Nephron progenitor cell (in vitro differentiated cells): ENCODE data around the gene ABCC9.

Experiments
- DNase-seq: peaks from one replicate; pipeline ENCODE4 v3.0.0; 2021
- H3K27ac Mint-ChIP-seq: 2 replicates; pipeline ENCODE4 v1.8.0; 2021; ENCODE audit warnings: mild to moderate bottlenecking, moderate library complexity, mixed read lengths
- H3K27me3 Mint-ChIP-seq: 2 replicates; pipeline ENCODE4 v1.8.0; 2021; ENCODE audit warnings: mild to moderate bottlenecking, low read depth, mixed read lengths; ENCODE audit not compliant: poor library complexity
- H3K36me3 Mint-ChIP-seq: 2 replicates; pipeline ENCODE4 v1.8.0; 2021; ENCODE audit warnings: low read depth, mixed read lengths
- H3K4me1 Mint-ChIP-seq: 2 replicates; pipeline ENCODE4 v1.8.0; 2021; ENCODE audit warnings: mixed read lengths
- H3K4me3 Mint-ChIP-seq: 2 replicates; pipeline ENCODE4 v1.8.0; 2021; ENCODE audit warnings: mild to moderate bottlenecking, moderate library complexity, mixed read lengths
- H3K9me3 Mint-ChIP-seq: 2 replicates; pipeline ENCODE4 v1.8.0; 2021; ENCODE audit warnings: mild to moderate bottlenecking, moderate library complexity, mixed read lengths
- TF ChIP-seq, protein P1 (sequence below): fragments of 200-600 bp; sonication (generic); IDR thresholded peaks from 2 replicates; pipeline ENCODE4 v1.5.0; 2021; ENCODE audit warnings: antibody characterized with exemption

Gene ABCC9

DNA sequence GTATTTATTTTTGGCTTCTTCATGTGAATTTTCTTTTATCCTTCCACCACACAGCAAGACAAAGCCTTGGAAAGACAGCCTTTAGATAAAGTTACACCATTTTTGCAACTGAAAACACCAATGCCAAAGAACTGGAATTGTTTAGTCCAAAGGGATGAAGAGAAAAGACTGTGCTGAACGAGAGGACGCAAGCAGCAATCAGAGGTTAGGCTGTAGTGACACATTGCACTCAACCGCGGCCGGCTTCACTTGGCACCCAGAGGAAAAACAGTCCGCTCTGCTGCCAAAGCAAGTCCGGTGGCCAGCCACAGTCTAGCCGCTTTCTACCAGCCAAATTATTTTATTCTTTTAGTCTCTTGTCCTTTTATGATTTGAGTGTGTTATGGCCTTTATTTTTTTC, 117.6 kb downstream of the ABCC9 start:
- H3K27ac Mint-ChIP-seq: peak overlapping the region; percentile 5
- H3K9me3 Mint-ChIP-seq: no peaks in the 10 kb centered on the region
- peak; percentile 32 for DNase-seq
- H3K27me3 Mint-ChIP-seq: no peaks in the 10 kb centered on the region
- H3K36me3 Mint-ChIP-seq: peaks cover 28% of the 10 kb centered on the region
- TF ChIP-seq, protein P1, sequence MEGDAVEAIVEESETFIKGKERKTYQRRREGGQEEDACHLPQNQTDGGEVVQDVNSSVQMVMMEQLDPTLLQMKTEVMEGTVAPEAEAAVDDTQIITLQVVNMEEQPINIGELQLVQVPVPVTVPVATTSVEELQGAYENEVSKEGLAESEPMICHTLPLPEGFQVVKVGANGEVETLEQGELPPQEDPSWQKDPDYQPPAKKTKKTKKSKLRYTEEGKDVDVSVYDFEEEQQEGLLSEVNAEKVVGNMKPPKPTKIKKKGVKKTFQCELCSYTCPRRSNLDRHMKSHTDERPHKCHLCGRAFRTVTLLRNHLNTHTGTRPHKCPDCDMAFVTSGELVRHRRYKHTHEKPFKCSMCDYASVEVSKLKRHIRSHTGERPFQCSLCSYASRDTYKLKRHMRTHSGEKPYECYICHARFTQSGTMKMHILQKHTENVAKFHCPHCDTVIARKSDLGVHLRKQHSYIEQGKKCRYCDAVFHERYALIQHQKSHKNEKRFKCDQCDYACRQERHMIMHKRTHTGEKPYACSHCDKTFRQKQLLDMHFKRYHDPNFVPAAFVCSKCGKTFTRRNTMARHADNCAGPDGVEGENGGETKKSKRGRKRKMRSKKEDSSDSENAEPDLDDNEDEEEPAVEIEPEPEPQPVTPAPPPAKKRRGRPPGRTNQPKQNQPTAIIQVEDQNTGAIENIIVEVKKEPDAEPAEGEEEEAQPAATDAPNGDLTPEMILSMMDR: no peak
- peaks cover 41% of the 10 kb centered on the region for H3K4me1 Mint-ChIP-seq
- no peak overlapping the region for H3K4me3 Mint-ChIP-seq

DNA sequence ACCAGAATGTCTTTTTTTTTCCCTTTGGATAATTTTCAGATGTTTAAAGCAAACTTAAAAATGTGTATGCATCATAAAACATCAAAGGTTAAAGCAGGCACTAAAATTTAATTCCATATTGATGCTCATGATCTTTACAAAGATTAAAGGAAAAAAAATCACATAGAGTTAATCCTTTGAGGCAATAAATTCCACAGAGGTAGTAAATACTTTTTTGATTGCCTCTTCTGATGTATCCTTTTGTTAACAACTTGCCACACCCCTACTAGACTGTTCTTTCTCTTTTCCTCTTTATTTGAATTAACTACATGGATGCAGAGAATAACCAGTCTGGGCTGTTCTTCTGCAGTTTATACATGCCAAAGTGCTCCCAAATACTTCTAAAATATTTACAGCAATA, 121.5 kb downstream of the ABCC9 start:
- Mint-ChIP-seq H3K4me1 (peaks cover 43% of the 10 kb centered on the region), H3K27ac (peak overlapping the region; percentile 37), H3K4me3 (no peak overlapping the region), H3K9me3 (no peaks in the 10 kb centered on the region), H3K27me3 (no peaks in the 10 kb centered on the region), H3K36me3 (peaks cover 25% of the 10 kb centered on the region)
- TF ChIP-seq, protein P1: no peak
- DNase-seq: no peak

- TF ChIP-seq, protein P1: no peak
- Mint-ChIP-seq H3K36me3 (peaks cover 25% of the 10 kb centered on the region), H3K4me3 (no peak overlapping the region), H3K27me3 (no peaks in the 10 kb centered on the region), H3K9me3 (no peaks in the 10 kb centered on the region), H3K27ac (peak overlapping the region; percentile 37), H3K4me1 (peaks cover 41% of the 10 kb centered on the region)
- DNase-seq: no peak
Observed at GRCh38 chr12:21819236-21819635, 122.0 kb downstream of the ABCC9 start.

DNA sequence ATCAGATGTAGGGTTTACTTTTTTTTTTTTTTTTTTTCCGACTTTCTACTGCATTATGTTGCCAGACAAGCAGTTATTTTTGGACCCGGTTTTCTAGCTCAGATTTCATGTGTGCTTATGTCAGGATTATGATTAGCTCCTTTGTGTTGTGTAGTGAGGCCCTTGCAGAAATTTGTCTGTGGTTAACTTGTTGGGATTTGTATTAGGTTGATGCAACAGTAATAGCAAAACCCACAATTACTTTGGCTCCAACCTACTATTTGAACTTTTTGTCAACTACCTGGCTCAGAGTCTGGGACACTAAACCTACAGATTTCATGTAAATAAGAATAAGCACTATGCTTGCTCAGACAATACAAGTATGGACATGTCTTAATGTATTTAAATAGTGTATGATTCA, 122.6 kb downstream of the ABCC9 start:
- Mint-ChIP-seq H3K9me3 (no peaks in the 10 kb centered on the region), H3K4me1 (peaks cover 35% of the 10 kb centered on the region), H3K27me3 (no peaks in the 10 kb centered on the region), H3K27ac (no peak overlapping the region), H3K36me3 (peaks cover 22% of the 10 kb centered on the region), H3K4me3 (no peak overlapping the region)
- TF ChIP-seq, protein P1: no peak
- DNase-seq: no peak

- Mint-ChIP-seq H3K4me1 (peaks cover 21% of the 10 kb centered on the region), H3K27ac (no peak overlapping the region), H3K9me3 (peaks cover 5% of the 10 kb centered on the region), H3K36me3 (peaks cover 32% of the 10 kb centered on the region), H3K4me3 (no peak overlapping the region), H3K27me3 (no peaks in the 10 kb centered on the region)
- no peak for DNase-seq
- TF ChIP-seq, protein P1: no peak
Observed at GRCh38 chr12:21815306-21816062, 125.7 kb downstream of the ABCC9 start.

- TF ChIP-seq, protein P1: no peak
- Mint-ChIP-seq H3K27me3 (no peaks in the 10 kb centered on the region), H3K27ac (no peak overlapping the region), H3K4me1 (peaks cover 15% of the 10 kb centered on the region), H3K4me3 (no peak overlapping the region), H3K9me3 (peaks cover 8% of the 10 kb centered on the region), H3K36me3 (peaks cover 37% of the 10 kb centered on the region)
- DNase-seq: no peak
Observed at GRCh38 chr12:21814814-21815213, 126.4 kb downstream of the ABCC9 start.
